H9 (cell line): ENCODE data around the gene NADK. TPM values are rescaled to one million over a fixed set of nuclear protein-coding genes. Genes with fewer than 3 reads are reported as not detected.

Experiments used
- DNase-seq: peaks from one replicate; pipeline ENCODE4 v3.0.0-alpha.2; 2017
- H2AFZ ChIP-seq: one replicate; pipeline ENCODE4 v1.6.1; 2013; ENCODE audit warnings: mild to moderate bottlenecking, low read length, control low read depth, moderate library complexity
- H2AK5ac ChIP-seq: 2 replicates; pipeline ENCODE4 v1.6.1; 2013; ENCODE audit warnings: low read length, control low read depth, mixed read lengths; ENCODE audit not compliant: insufficient read length
- H2BK120ac ChIP-seq: one replicate; pipeline ENCODE4 v1.6.1; 2013; ENCODE audit warnings: low read depth, mild to moderate bottlenecking, low read length, control low read depth, inconsistent platforms; ENCODE audit not compliant: poor library complexity, severe bottlenecking
- H2BK12ac ChIP-seq: 2 replicates; pipeline ENCODE4 v1.6.1; 2013; ENCODE audit warnings: low read length, control low read depth, mixed read lengths, low read depth; ENCODE audit not compliant: insufficient read length
- H2BK15ac ChIP-seq: 2 replicates; pipeline ENCODE4 v1.6.1; 2013; ENCODE audit warnings: low read depth, low read length, control low read depth
- H2BK20ac ChIP-seq: one replicate; pipeline ENCODE4 v1.6.1; 2013; ENCODE audit warnings: low read depth, mild to moderate bottlenecking, low read length, control low read depth, inconsistent platforms; ENCODE audit not compliant: poor library complexity, severe bottlenecking
- H2BK5ac ChIP-seq: 2 replicates; pipeline ENCODE4 v1.6.1; 2013; ENCODE audit warnings: low read length, control low read depth, mixed read lengths; ENCODE audit not compliant: insufficient read length
- H3K14ac ChIP-seq: 2 replicates; pipeline ENCODE4 v1.6.1; 2013; ENCODE audit warnings: low read length, control low read depth; ENCODE audit not compliant: insufficient read depth
- H3K18ac ChIP-seq: 2 replicates; pipeline ENCODE4 v1.6.1; 2013; ENCODE audit warnings: low read depth, mild to moderate bottlenecking, mixed read lengths, low read length, control low read depth; ENCODE audit not compliant: insufficient read length
- H3K23ac ChIP-seq: 2 replicates; pipeline ENCODE4 v1.6.1; 2013; ENCODE audit warnings: low read length, control low read depth, mixed read lengths, low read depth; ENCODE audit not compliant: insufficient read length
- H3K23me2 ChIP-seq: 2 replicates; pipeline ENCODE4 v1.6.1; 2013; ENCODE audit warnings: low read depth, mild to moderate bottlenecking, mixed read lengths, low read length, control low read depth; ENCODE audit not compliant: insufficient read length, poor library complexity, severe bottlenecking
- H3K27ac ChIP-seq: 2 replicates; pipeline ENCODE4 v1.5.1; 2013; ENCODE audit warnings: low read length, control low read depth, mixed read lengths, low read depth; ENCODE audit not compliant: insufficient read length
- H3K27me3 ChIP-seq: 2 replicates; pipeline ENCODE4 v1.6.1; 2013; ENCODE audit warnings: low read length, control low read depth, inconsistent platforms; ENCODE audit not compliant: insufficient read depth
- H3K4ac ChIP-seq: 2 replicates; pipeline ENCODE4 v1.6.1; 2013; ENCODE audit warnings: low read depth, mild to moderate bottlenecking, control low read depth, inconsistent platforms, low read length, moderate library complexity
- H3K4me1 ChIP-seq: 2 replicates; pipeline ENCODE4 v1.6.1; 2013; ENCODE audit warnings: low read length, control low read depth, inconsistent platforms; ENCODE audit not compliant: insufficient read depth
- H3K4me2 ChIP-seq: 2 replicates; pipeline ENCODE4 v1.6.1; 2013; ENCODE audit warnings: low read length, control low read depth, mixed read lengths; ENCODE audit not compliant: insufficient read length, insufficient read depth
- H3K56ac ChIP-seq: 2 replicates; pipeline ENCODE4 v1.6.1; 2013; ENCODE audit warnings: low read depth, mild to moderate bottlenecking, mixed read lengths, low read length, control low read depth; ENCODE audit not compliant: insufficient read length
- H3K79me1 ChIP-seq: 2 replicates; pipeline ENCODE4 v1.6.1; 2013; ENCODE audit warnings: low read depth, mild to moderate bottlenecking, moderate library complexity, low read length, control low read depth, inconsistent platforms; ENCODE audit not compliant: insufficient read depth, poor library complexity, severe bottlenecking
- H3K79me2 ChIP-seq: 2 replicates; pipeline ENCODE4 v1.6.1; 2013; ENCODE audit warnings: low read length, control low read depth, inconsistent platforms; ENCODE audit not compliant: insufficient read depth
- H3K9ac ChIP-seq: 2 replicates; pipeline ENCODE4 v1.6.1; 2013; ENCODE audit warnings: low read length, control low read depth, mixed read lengths; ENCODE audit not compliant: insufficient read length; ENCODE audit errors: extremely low read depth
- H3K9me3 ChIP-seq: one replicate; pipeline ENCODE4 v1.6.1; 2013; ENCODE audit warnings: low read depth, low read length, inconsistent platforms; ENCODE audit not compliant: control insufficient read depth
- H3T11ph ChIP-seq: one replicate; pipeline ENCODE4 v1.6.1; 2013; ENCODE audit warnings: mild to moderate bottlenecking, low read length, control low read depth, inconsistent platforms
- H4K20me1 ChIP-seq: one replicate; pipeline ENCODE4 v1.6.1; 2013; ENCODE audit not compliant: control insufficient read depth, insufficient read length, insufficient read depth
- H4K5ac ChIP-seq: 2 replicates; pipeline ENCODE4 v1.6.1; 2013; ENCODE audit warnings: low read depth, mild to moderate bottlenecking, mixed read lengths, low read length, control low read depth; ENCODE audit not compliant: insufficient read length
- H4K8ac ChIP-seq: replicated peaks from 2 replicates; pipeline ENCODE4 v1.6.1; 2013; ENCODE audit warnings: low read length, control low read depth, mixed read lengths, low read depth; ENCODE audit not compliant: insufficient read length
- H4K91ac ChIP-seq: 2 replicates; pipeline ENCODE4 v1.6.1; 2013; ENCODE audit warnings: low read depth, mild to moderate bottlenecking, moderate library complexity, mixed read lengths, low read length, control low read depth; ENCODE audit not compliant: insufficient read length
- H3K27ac Mint-ChIP-seq, 3 experiments: 2 replicates in 2 of 3; 3 replicates in 1 of 3; pipeline ENCODE4 v1.8.0; 2020 to 2021; ENCODE audit warnings: mixed read lengths in 3 of 3, mild to moderate bottlenecking in 1 of 3, moderate library complexity in 1 of 3
- H3K27me3 Mint-ChIP-seq: 2 replicates; pipeline ENCODE4 v1.8.0; 2021; ENCODE audit warnings: low read depth, mild to moderate bottlenecking, moderate library complexity, mixed read lengths
- H3K36me3 Mint-ChIP-seq, 3 experiments: 2 replicates in 2 of 3; 3 replicates in 1 of 3; pipeline ENCODE4 v1.8.0; 2020 to 2021; ENCODE audit warnings: low read depth in 3 of 3, mixed read lengths in 3 of 3; ENCODE audit not compliant: insufficient read depth in 1 of 3
- H3K4me1 Mint-ChIP-seq, 2 experiments: 2 replicates each; pipeline ENCODE4 v1.8.0; 2020; ENCODE audit warnings: mixed read lengths in 2 of 2
- H3K4me3 Mint-ChIP-seq, 2 experiments: 2 replicates in 1 of 2; 3 replicates in 1 of 2; pipeline ENCODE4 v1.8.0; 2020 to 2021; ENCODE audit warnings: mild to moderate bottlenecking in 2 of 2, mixed read lengths in 2 of 2, moderate library complexity in 1 of 2
- H3K9me3 Mint-ChIP-seq, 2 experiments: 2 replicates in 1 of 2; 3 replicates in 1 of 2; pipeline ENCODE4 v1.8.0; 2020; ENCODE audit warnings: mild to moderate bottlenecking in 2 of 2, mixed read lengths in 2 of 2, moderate library complexity in 1 of 2
- WGBS: extraction: QIAGEN DNeasy Blood & Tissue Kit; methylation state at CpG from one replicate; pipeline ENCODE4 v1.1.7; 2013; ENCODE audit warnings: missing lambda C conversion rate, low lambda C conversion rate, mixed read lengths; ENCODE audit not compliant: insufficient read length; ENCODE audit errors: extremely low coverage; 5-methylcytosine and 5-hydroxymethylcytosine counted together
- total RNA-seq: library from RNA; stranded (reverse); gene quantifications from 2 replicates; pipeline ENCODE4 v1.2.1, GENCODE V29; 2021
- TF ChIP-seq, protein P1 (sequence below): fragments of 200-600 bp; sonication (generic); conservative IDR thresholded peaks from 3 replicates; pipeline ENCODE4 v1.8.0; 2021; ENCODE audit warnings: antibody characterized with exemption, mild to moderate bottlenecking

The NADK gene
- total RNA-seq, 1 experiment from 2014 or later: 105 TPM

DNA sequence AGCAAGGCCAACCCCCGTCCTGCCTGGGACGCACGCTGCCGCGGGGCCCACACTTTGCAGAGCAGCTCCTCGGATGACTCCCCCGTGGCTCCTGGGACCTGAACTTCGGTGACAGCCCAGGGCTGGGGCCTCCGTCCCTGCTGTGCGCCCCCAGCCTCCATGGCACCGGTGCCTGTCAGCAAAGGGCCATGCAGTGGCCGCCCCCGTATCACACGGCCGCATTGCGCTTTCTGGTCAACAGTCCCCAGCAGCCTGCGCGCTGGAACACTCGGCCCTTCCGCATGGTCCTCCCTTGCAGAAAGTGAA is 18.0 kb downstream of the NADK start:
- Histone ChIP-seq H3K79me2 (no peaks in the 10 kb centered on the region; the same call in 1 of the 2 replicates), H4K20me1 (no peaks in the 10 kb centered on the region)
- WGBS: no CpG with 5 or more reads among the region's 20 CpGs

More for the DNA sequence above, 18.0 kb downstream of the NADK start:
- no peak overlapping the region for H3K9ac ChIP-seq
- no peak overlapping the region for H4K5ac ChIP-seq
- no peak overlapping the region for H2AFZ ChIP-seq
- H3K18ac ChIP-seq: no peak overlapping the region
- no peak overlapping the region for H2BK15ac ChIP-seq
- no peak overlapping the region for H3T11ph ChIP-seq
- H2AK5ac ChIP-seq: no peak overlapping the region
- no peak overlapping the region for H2BK12ac ChIP-seq
- no peak overlapping the region for H3K56ac ChIP-seq
- H3K23ac ChIP-seq: no peak overlapping the region
- no peaks in the 10 kb centered on the region for H3K27me3 ChIP-seq
- peaks cover 6% of the 10 kb centered on the region for H3K79me1 ChIP-seq
- Mint-ChIP-seq H3K27me3 (no peaks in the 10 kb centered on the region; the same call in 1 of the 2 replicates), H3K4me3 (no peak overlapping the region), H3K9me3 (no peaks in the 10 kb centered on the region; a peak in 1 of 5 replicates), H3K4me1 (no peaks in the 10 kb centered on the region), H3K27ac (no peak overlapping the region), H3K36me3 (peaks cover 36 to 88% (median 76%) of the 10 kb centered on the region in 3 experiments)
- H3K4me2 ChIP-seq: no peak overlapping the region
- H3K23me2 ChIP-seq: no peaks in the 10 kb centered on the region
- DNase-seq: no peak
- H2BK120ac ChIP-seq: no peak overlapping the region
- TF ChIP-seq, protein P1, sequence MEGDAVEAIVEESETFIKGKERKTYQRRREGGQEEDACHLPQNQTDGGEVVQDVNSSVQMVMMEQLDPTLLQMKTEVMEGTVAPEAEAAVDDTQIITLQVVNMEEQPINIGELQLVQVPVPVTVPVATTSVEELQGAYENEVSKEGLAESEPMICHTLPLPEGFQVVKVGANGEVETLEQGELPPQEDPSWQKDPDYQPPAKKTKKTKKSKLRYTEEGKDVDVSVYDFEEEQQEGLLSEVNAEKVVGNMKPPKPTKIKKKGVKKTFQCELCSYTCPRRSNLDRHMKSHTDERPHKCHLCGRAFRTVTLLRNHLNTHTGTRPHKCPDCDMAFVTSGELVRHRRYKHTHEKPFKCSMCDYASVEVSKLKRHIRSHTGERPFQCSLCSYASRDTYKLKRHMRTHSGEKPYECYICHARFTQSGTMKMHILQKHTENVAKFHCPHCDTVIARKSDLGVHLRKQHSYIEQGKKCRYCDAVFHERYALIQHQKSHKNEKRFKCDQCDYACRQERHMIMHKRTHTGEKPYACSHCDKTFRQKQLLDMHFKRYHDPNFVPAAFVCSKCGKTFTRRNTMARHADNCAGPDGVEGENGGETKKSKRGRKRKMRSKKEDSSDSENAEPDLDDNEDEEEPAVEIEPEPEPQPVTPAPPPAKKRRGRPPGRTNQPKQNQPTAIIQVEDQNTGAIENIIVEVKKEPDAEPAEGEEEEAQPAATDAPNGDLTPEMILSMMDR: no peak
- no peak overlapping the region for H3K14ac ChIP-seq
- H3K4ac ChIP-seq: no peak overlapping the region
- H2BK5ac ChIP-seq: no peak overlapping the region
- H3K27ac ChIP-seq: no peak overlapping the region
- no peaks in the 10 kb centered on the region for H3K4me1 ChIP-seq
- H4K8ac ChIP-seq: no peak overlapping the region
- no peak overlapping the region for H2BK20ac ChIP-seq
- H3K9me3 ChIP-seq: no peaks in the 10 kb centered on the region
- H4K91ac ChIP-seq: no peak overlapping the region
